Tibial artery (tissue), 4 donors: ENCODE results near the gene ARG1.

Experiments
- DNase-seq, 2 donors: peaks; one replicate each; pipeline ENCODE4 v3.0.0-alpha.2; 2019
- H3K27ac ChIP-seq, 2 donors: fragments of 200-600 bp; sonication (generic) in 1 of 2; 1 replicate in 1 of 2; 2 replicates in 1 of 2; pipeline ENCODE4 v1.5.1; 2018 to 2019; ENCODE audit warnings: mild to moderate bottlenecking in 1 of 2
- H3K27me3 ChIP-seq, 2 donors: fragments of 200-600 bp; sonication (generic) in 1 of 2; one replicate each; pipeline versions ENCODE4 v1.5.1 to v1.6.0; 2016 to 2019
- H3K36me3 ChIP-seq, 3 donors: fragments of 200-600 bp; sonication (generic) in 2 of 3; one replicate each; pipeline ENCODE4 v1.5.1; 2016 to 2019; ENCODE audit warnings: mild to moderate bottlenecking in 2 of 3
- H3K4me1 ChIP-seq, 4 donors: fragments of 200-600 bp; sonication (generic) in 2 of 4; 1 replicate in 3 of 4; 2 replicates in 1 of 4; pipeline ENCODE4 v1.5.1; 2016 to 2019
- H3K4me3 ChIP-seq, 2 donors: fragments of 200-600 bp; sonication (generic) in 1 of 2; 1 replicate in 1 of 2; 2 replicates in 1 of 2; pipeline ENCODE4 v1.5.1; 2018 to 2019; ENCODE audit warnings: mild to moderate bottlenecking in 2 of 2
- H3K9me3 ChIP-seq, 3 donors: fragments of 200-600 bp; sonication (generic) in 1 of 3; one replicate each; pipeline ENCODE4 v1.5.1; 2016 to 2019
- CTCF ChIP-seq, 2 experiments: fragments of 200-600 bp in 1 of 2; fragments of 450-650 bp in 1 of 2; IDR thresholded peaks; one replicate each; pipeline ENCODE4 v1.5.1; 2017 to 2019; ENCODE audit warnings: antibody characterized with exemption in 2 of 2, mild to moderate bottlenecking in 1 of 2, moderate library complexity in 1 of 2
- intact Hi-C: fragments of 100-400 bp; cut with DNase I; formaldehyde crosslinking; loops from one replicate; pipeline ENCODE4 v1.15.0; 2023; ENCODE audit warnings: low total_unique reads

The ARG1 gene

GRCh38 chr6:131555992-131556391, 17.0 kb upstream of the ARG1 start:
- H3K4me3 ChIP-seq, result no peak overlapping the region
- H3K27ac ChIP-seq, result no peak overlapping the region
- TF ChIP-seq CTCF (IDR thresholded peaks at IDR 0.05), result no peak
- no peaks in the 10 kb centered on the region for H3K9me3 ChIP-seq
- no peaks in the 10 kb centered on the region for H3K36me3 ChIP-seq
- no peaks in the 10 kb centered on the region for H3K4me1 ChIP-seq
- no peak for DNase-seq
- intact Hi-C loops, result no loop called here
- no peaks in the 10 kb centered on the region for H3K27me3 ChIP-seq

DNA sequence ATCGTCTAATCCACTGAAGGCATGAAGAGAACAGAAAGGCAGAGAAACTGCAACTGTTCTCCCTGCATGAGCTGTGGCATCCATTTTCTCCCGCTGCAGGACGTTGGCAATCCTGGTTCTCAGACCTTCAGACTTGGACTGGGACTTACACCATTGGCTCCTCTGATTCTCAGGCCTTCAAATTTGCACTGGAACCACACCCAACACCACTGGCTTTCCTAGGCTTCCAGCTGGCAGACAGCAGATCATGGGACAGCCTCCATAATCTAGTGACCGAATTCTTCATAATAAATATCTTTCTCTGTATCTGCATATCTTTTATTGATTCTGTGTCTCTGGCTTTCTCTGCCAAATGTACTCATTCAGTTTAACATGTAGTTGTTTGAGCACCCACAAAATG, 14.1 kb upstream of the ARG1 start:
- Histone ChIP-seq H3K36me3 (no peaks in the 10 kb centered on the region), H3K27ac (no peak overlapping the region), H3K4me1 (no peaks in the 10 kb centered on the region), H3K9me3 (no peaks in the 10 kb centered on the region), H3K4me3 (no peak overlapping the region), H3K27me3 (no peaks in the 10 kb centered on the region)
- intact Hi-C loops, result no loop called here
- DNase-seq, result no peak
- TF ChIP-seq CTCF (IDR thresholded peaks at IDR 0.05), result no peak

GRCh38 chr6:131561925-131562707, 10.9 kb upstream of the ARG1 start:
- no peak for TF ChIP-seq CTCF (IDR thresholded peaks at IDR 0.05)
- DNase-seq, result no peak
- intact Hi-C loops, result no loop called here
- H3K27ac ChIP-seq, result no peak overlapping the region
- no peaks in the 10 kb centered on the region for H3K4me1 ChIP-seq
- H3K36me3 ChIP-seq, result no peaks in the 10 kb centered on the region
- H3K4me3 ChIP-seq, result no peak overlapping the region
- H3K9me3 ChIP-seq, result no peaks in the 10 kb centered on the region
- no peaks in the 10 kb centered on the region for H3K27me3 ChIP-seq

DNA sequence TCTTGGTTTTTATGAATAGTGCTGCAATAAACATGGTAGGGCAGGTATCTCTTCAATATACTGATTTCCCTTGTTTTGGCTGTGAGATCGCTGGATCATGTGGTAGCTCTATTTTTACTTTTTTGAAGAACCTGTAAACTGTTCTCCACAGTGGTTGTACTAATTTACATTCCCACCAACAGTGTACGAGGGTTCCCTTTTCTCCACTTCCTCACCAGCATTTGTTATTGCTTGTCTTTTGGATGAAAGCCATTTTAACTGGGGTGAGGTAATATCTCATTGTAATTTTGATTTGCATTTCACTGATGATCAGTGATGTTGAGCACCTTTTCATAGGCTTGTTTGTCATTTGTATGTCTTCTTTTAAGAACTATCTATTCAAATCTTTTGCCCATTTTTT, 8.0 kb upstream of the ARG1 start:
- TF ChIP-seq CTCF (IDR thresholded peaks at IDR 0.05), result no peak
- intact Hi-C loops, result no loop called here
- no peak for DNase-seq
- no peak overlapping the region for H3K4me3 ChIP-seq
- H3K4me1 ChIP-seq, result no peaks in the 10 kb centered on the region
- H3K27me3 ChIP-seq, result no peaks in the 10 kb centered on the region
- H3K27ac ChIP-seq, result no peak overlapping the region
- H3K9me3 ChIP-seq, result no peaks in the 10 kb centered on the region
- H3K36me3 ChIP-seq, result no peaks in the 10 kb centered on the region

DNA sequence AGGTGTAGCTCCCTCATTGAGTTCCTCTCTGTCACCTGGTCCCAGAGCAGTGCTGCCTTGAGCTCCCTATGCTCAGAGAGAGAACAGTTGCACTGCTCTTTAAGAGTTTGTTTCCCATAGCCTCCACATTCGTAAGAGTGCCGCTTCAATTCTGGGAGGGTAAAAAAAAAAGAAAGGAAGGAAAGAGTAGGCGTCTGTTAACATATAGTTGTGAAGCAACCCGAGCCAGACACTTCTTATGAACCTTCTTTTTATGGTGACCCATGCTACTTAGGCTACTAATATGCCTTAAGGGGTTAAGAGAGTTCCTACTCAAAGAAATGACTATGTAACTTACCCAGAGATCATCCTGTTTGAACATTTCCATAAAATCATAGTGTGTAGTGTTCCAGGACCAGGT, 4.3 kb upstream of the ARG1 start:
- H3K36me3 ChIP-seq, result peaks cover 0 to 7% (median 2%) of the 10 kb centered on the region in 3 donors
- no peaks in the 10 kb centered on the region for H3K9me3 ChIP-seq
- intact Hi-C loops, result no loop called here
- no peak overlapping the region for H3K4me3 ChIP-seq
- DNase-seq, result no peak
- TF ChIP-seq CTCF (IDR thresholded peaks at IDR 0.05), result no peak
- no peaks in the 10 kb centered on the region for H3K27me3 ChIP-seq
- no peaks in the 10 kb centered on the region for H3K4me1 ChIP-seq
- no peak overlapping the region for H3K27ac ChIP-seq
